ENCODE results near the gene NANOGP8.
"Not testable (repeated sequence)": the region's sequence is repeated elsewhere in the genome, so short reads cannot be mapped to it uniquely, and the experiment has no call there.

NANOGP8 gene

GRCh38 chr15:35085176-35085919 is at the start of gene NANOGP8:
Gene NANOGP8 (minus strand): TSS chr15:35085295. CDS start chr15:35085110, 185 bp downstream.
- DNase-seq = not testable (repeated sequence)

DNA sequence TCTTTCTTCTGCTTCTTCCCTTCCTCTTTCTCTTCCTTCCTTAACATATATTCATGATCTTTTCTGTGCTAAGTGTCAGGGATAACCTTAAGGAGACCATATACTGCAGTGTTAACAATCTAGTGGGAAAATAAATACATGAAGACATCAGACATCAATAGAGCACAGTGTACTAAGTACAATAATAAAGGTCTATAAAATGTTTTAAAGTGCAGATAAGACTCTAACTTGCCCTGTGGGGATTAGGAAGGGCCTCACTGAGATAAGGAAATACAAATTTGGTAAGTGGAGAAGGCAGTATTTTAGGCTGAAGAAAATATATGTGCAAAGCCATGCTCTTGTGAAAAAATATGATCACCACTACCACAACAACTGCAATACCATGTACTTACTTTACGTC is 49.2 kb upstream of the NANOGP8 start:
- DNase-seq = no peak

- DNase-seq = no peak
These were observed 45.1 kb upstream of the NANOGP8 start for GRCh38 chr15:35130245-35130644.

DNA sequence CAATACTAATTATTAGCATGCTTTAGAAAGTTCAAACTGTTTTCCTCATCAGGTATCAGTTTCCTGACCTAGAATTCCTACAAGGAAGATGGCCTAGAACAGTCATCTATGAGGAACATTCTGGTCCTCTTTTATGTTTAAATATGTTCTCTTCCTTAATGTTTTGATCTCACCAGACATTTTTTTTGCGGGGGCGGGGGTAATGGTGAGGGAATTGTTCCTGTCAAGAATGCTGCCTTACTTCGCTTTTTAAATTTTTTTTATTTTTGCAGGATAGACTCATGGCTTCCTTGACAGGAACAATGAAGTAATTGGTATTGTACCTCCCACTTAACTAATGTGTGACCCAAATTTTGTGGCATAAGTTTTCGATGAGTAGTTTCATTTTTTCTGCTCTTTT is 44.3 kb upstream of the NANOGP8 start:
- no peak for DNase-seq

DNA sequence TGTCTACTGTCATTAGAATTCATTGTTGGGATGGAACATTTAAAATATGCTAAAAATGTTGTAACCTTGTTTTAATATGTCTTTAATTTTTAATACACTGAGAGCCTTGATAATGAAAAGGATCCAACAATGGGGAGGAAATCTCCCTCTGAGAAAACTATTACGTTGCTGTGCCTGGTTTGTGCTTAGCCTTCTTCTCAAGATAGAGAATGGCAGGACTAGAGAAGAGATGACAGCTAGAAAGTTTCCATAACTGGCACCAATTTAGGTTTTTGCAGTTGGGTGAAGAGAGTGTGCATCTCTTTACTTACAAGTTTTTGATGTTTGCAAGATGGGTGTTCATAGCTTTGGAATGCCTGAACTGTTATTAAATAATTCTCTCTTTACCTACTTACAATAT is 42.6 kb upstream of the NANOGP8 start:
- DNase-seq = no peak

DNA sequence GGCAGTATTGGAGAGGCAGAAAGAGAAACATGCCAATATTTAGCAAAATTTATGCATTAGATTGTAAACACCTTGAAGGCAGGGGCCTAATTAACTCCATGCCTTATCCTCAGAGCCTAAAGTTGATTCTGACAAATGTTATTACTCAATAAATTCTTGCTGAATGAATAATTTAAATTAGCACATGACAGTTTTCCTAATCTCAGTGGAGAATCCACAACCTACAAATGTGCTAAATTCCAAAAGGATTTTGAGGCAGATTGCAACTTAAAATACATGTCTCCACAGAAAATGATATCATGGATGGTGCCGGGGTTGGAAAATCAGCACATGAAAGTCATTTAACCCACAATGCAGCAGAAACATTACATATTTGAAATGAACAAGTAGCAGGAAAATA is 41.1 kb upstream of the NANOGP8 start:
- no peak for DNase-seq

GRCh38 chr15:35123743-35124142 is 38.6 kb upstream of the NANOGP8 start:
- DNase-seq = peak; percentile 15

DNA sequence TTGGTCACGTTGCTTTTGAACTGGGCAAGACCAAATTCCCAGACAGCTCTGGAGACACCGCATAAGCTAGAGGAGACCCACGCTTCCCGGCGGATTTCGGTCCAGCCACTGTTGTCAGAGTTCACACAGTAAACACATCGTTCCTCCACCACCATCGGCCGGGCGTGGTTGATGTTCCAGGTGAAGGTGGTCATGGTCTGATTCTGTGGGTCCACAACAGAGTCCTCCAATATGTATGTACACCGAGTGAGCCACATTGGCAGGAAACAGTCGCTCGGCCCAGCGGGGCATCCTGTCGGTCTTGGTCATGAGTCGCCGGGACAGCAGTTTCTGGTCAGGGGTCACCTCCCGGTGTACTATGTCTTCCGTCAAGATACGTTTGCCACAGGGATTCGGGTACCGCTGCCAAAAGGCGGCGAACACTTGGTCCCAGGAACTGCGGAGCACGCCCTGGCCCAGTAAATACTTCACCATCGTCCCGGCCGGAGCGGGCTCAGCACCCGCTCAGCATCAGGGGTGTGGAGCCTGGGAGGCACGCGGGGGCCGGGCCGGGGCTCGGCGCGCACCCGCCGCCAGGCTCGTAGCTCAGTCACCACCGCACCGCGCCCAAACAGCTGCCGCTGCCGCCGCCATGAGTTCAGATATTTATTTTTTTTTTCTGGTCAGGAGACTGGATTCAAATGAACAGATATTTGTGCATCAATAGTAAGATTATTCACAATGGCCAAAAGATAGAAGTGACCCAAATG is 36.7 kb upstream of the NANOGP8 start:
- no peak for DNase-seq

- no peak for DNase-seq
These were observed 35.1 kb upstream of the NANOGP8 start for GRCh38 chr15:35120173-35120572.

GRCh38 chr15:35118960-35119359 is 33.9 kb upstream of the NANOGP8 start:
- no peak for DNase-seq

DNA sequence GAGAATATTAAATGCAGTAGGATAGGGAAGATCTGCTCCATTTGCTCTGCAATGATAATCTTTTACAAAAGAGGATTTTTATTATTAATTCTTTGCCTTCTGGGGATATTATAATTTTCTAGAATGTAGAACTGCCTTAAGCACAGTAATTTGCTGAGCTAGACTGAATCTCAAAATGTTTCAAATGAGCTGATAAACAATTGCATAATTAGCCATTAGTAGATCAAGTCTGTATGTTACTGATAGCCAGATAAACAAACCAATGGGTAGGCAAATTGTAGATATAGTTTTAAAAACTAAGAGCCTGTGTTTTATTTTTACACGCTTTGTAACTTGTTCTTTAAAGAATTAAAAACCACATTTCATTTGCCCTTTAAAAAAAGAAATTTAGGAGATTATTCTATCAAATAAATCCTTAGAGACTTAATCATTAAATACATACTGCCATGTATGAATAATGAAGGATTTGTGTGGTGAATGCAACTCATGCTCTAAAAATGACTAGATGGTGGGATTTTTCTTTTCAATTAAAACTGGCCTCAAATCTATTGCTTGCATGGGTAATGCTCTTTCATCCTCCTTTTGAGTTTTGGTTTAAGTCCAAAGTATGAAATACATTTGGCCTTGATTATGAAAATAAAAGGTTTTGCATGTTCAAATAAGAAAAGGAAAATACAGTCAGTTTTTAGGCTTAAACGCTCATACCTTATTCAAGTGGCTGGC is 32.6 kb upstream of the NANOGP8 start:
- no peak for DNase-seq

- no peak for DNase-seq
These were observed 30.1 kb upstream of the NANOGP8 start for GRCh38 chr15:35115155-35115725.

DNA sequence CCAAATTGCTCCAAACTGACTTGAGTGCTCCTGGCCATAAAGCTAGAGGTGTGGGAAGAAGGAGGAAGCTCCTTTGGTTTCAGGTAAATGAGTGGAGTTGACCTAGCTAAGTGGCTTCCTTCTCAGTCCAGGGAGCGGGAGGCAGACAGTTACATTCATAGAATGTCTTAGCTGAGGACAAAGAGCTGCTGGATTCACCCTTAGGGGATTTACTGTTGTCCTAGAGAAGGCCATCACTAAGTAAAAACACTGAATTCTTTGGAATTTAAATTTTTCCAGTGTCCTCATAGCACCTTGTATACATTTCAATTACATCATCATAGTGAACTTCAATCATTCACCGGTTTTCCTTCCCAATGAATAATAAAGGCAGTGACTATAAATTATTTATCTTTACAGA is 27.3 kb upstream of the NANOGP8 start:
- no peak for DNase-seq

GRCh38 chr15:35111861-35112260 is 26.8 kb upstream of the NANOGP8 start:
- DNase-seq = no peak

- no peak for DNase-seq
These were observed 23.4 kb upstream of the NANOGP8 start for GRCh38 chr15:35108453-35108852.

DNA sequence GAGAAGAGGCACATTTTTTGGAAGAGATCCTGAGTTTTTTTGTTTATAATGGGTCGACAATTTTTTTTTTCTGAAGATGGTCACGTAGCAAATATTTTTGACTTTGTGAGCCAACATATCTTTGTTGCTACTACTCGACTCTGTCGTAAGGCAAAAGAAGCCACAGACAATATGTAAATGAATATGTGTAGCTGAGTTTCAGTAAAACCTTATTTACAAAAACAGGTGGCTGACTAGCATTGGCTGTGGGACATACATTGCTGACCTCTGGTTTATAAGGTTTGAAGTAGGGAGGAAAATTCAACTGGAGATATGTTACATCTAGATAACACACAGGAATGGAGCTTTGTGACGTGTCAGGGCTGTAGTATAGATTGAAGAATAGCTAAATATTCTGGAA is 22.5 kb upstream of the NANOGP8 start:
- DNase-seq = no peak

- DNase-seq = no peak
These were observed 22.0 kb upstream of the NANOGP8 start for GRCh38 chr15:35107122-35107521.

DNA sequence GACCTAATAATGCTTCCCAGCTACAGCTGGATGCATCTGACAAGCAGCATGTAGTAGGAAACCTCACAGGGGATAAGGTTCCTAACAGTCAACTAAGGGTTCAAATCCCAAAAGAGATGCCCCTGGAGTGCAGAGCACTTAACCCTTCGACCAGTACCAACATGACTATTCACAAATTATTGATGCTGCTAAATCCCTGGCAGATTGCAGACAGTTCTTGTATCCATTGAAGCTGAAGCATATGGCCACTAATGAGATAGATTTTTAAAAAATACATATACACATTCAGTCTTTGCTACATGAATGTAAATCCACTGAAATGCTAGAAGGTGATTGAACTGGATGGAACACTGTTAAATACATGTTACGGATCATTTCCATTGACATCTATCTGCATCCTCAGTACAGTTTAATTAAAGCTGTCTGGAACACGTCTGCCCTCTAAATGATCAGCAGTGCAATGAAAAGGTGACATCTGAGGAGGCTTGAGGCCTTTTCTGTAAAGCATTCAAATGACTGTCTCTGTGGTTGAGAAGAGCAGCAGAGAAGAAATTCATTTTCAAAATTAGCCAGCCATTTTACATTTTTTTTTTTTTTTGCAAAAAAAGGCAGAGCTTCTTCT is 19.5 kb upstream of the NANOGP8 start:
- no peak for DNase-seq

- DNase-seq = no peak
These were observed 17.1 kb upstream of the NANOGP8 start for GRCh38 chr15:35102186-35102585.

DNA sequence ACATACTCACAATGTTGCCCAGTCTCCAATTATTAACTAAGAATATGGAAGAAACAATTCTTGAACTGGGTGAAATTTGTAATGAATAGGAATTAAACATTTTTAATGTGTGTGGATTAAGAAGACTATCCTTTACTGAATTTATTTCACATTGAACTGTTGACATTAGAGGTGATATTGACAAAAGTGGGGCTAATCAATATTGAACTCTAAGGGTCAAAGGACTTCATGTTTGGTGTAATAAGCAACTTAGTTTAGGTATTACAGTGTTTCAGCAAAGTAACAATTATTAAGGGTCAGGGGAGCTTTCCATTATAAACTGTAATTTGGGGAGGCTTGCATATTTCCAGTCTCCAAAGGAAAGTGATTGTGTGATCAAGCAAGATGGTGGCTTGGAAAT is 16.2 kb upstream of the NANOGP8 start:
- DNase-seq = no peak

- DNase-seq = no peak
These were observed 13.6 kb upstream of the NANOGP8 start for GRCh38 chr15:35098737-35099136.

- no peak for DNase-seq
These were observed 10.8 kb upstream of the NANOGP8 start for GRCh38 chr15:35095941-35096340.

GRCh38 chr15:35092846-35093245 is 7.8 kb upstream of the NANOGP8 start:
- DNase-seq = no peak
